Stimulated activated CD4-positive, alpha-beta T cell treated with anti-CD3 and anti-CD28 coated beads, Interleukin-4, amount 100 ng/mL, for 1 hour (primary cell): Measurements from ENCODE around the gene RPS15.
A peak's percentile ranks its signal among the peaks of the same experiment; 100 is the strongest.
"Not testable (repeated sequence)": the region's sequence is repeated elsewhere in the genome, so short reads cannot be mapped to it uniquely, and the experiment has no call there.

Experiments used
- DNase-seq: peaks from one replicate; pipeline ENCODE4 v3.0.0-alpha.2; 2020

RPS15 gene

GRCh38 chr19:1471515-1472160 lies 33.4 kb downstream of the RPS15 start:
- DNase-seq = no peak

DNA sequence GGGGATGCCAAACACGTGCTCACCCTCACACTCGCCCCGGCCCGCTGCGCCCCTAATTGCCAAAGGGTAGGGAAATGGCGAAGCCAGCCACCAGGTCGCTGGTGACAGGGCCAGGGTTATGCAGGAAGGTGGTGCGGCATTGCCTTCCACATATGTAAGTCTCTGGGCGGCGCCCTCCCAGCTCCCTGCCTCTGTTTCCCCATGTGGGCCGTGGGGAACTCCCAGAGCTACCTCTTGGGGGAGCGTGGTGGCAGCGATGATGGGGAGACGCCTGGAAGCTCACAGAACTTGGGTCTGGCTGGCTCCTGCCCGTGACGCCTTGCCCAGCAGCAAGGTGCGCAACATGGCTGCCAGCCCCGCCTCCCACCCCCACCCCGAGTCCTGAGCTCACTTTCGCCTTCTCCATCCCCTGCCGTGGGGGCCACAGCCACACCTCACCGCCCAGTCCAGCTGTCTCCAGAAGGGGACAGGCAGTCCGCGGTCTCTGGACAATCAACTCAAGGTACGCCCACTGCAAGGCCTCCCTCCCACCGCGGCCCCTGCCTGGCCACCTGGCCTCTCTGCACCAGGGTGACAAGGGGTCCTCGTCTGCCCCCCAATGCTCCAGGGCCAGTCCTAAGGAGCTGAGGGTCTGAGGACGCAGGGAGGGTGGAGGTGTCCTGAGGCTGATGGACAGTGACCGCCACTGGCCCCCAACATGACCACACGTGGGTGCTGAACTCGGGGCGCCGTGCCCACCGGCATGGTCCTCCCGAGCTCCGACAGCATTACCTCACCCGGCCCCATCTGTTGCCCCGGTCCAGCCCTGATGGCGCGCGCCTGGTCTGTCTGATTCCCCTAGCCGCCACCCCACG lies 34.3 kb downstream of the RPS15 start:
- DNase-seq = no peak

GRCh38 chr19:1473085-1473851 lies 35.1 kb downstream of the RPS15 start:
- DNase-seq = no peak

DNA sequence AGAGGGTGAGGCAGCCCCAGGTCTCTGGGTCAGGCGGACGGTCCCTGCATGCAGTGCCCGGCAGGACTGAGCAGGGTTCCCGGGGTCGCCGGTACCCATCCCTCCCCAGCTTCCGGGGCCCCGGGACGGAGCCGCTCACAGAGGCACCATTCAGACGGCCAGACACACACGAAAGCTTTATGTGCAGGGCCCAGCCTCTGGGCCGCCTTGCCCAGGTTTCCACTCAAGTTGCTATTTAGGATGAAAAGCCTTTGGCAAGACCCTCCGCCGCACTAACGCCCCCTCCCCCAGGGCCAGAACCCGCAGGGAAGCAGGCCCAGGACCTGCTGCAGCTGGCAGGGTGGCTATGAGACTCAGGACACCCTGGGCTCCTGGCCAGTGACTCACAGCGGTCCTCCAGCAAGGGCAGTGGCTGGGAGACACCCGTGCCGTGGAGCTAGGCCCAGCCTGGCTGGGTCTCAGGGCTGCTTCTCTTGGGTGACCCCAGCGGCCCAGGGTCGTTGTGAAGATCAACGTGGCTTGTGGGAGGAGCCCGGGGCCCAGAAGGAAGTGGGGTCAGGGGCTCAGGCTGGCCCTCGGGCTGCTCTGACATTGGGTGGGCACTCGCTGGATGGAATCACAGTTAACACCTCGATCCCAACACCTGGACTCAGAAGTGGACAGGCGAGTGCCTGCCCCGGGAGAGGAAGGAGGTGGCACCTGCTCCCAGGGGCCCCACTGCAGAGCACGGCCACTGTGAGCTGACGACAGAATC lies 36.0 kb downstream of the RPS15 start:
- DNase-seq = no peak

GRCh38 chr19:1474765-1475351 lies 36.7 kb downstream of the RPS15 start:
- DNase-seq = no peak

DNA sequence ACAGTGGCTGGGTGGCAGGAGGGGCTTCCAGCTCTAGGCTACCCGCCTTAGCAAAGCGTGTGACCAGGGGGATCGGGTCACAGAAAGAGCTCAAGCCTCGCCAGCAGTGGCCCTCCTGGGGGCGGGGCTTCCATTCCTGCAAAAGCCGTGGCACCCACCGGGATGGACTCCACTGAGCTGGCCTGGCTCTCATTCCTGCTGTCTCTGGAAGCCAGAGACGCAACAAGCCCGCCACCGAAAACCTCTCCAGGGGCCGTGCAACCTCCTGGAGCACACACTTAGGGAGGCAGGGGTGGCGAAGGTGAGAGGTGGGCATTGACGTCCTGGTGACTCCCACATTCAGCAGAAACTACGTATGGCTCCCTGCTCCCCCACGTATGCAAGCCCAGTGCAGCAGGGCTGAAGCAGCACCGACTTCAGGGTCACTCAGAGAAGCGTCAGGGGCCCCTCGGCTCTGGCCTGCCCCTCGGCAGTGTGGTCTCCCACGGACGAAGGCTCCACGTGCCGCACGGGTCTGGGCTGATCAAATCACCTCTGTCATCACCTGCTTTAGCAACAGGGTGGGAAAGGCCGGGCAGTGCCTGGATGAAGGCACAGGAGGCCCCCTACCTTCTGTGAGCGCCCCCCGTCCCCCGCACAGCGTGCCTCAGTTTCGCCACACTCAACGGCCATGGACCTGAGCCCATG lies 37.7 kb downstream of the RPS15 start:
- no peak for DNase-seq

DNA sequence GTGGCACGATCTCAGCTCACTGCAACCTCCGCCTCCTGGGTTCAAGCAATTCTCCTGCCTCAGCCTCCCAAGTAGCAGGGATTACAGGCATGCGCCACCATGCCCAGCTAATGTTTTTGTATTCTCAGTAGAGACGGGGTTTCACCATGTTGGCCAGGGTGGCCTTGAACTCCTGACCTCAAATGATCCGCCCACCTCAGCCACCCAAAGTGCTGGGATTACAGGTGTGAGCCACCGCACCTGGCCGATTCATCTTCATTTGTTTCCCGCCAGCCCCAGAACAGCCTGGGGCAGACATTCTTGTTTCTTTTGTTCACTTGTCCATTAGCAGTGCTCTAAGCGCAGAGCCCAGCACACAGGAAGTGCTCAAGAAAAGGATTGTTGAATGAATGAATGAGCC lies 38.9 kb downstream of the RPS15 start:
- DNase-seq = not testable (repeated sequence)

GRCh38 chr19:1478934-1479707 lies 40.9 kb downstream of the RPS15 start, which contains the start of gene C19orf25:
C19orf25 (minus strand) TSS chr19:1479215; CDS start chr19:1478903, 312 bp downstream.
- peak; percentile 93 for DNase-seq

GRCh38 chr19:1481224-1481892 lies 43.2 kb downstream of the RPS15 start:
- DNase-seq = no peak

DNA sequence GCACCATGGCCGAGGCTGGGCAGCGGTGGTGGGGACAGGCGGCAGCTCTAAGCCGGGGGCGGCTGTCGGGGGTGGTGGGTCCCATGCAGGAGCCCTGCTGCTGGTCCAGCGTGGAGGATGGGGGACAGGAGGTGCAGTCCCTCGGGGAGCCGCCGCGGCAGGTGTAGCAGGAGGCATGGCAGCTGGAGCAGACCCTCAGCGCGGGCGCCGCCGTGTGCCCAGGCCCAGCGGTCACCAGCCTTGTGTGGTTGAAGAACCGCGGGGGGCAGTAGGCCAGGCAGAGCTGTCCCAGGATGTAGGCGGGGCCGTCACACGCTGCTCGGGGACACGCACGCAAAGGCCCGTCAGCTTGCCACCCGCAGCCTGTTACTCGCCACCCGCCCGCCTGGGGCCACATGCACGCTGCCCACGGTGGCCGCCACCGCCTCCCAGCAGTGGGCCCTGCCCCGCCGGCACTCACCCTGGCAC lies 43.7 kb downstream of the RPS15 start:
- no peak for DNase-seq

DNA sequence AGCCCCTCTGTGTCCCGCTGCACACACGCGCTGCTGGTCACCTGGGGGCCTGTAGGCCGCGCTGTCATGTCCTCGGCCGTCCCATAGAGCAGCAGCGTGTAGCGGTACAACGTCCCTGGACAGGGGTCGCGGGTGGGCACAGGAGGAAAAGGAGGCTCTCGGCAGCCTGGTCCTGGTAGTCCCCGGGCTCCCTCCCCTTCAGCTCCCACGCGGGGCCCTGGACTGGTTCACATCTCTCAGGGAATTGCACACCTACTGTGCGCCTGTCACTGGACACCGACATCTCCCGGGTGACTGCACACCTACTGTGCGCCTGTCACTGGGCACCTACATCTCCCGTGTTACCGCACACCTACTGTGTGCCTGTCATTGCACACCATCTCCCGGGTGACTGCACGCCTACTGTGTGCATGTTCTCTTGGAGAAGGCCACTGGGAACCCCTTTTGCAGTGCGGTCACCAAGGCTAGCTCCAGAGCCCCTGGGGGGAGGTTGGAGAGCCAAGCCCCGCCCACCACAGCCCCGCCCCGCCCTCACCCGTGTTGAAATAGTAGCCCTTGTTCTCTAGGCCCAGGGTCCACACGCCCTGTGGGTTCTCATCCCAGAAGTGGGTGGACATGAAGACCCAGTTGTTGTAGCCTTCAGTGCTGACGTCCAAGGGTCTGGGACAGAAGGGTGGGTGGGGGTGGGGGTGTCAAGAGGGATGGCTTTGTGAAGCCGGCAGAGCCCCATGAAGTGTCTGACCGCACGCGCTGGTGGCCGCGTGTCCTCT lies 44.4 kb downstream of the RPS15 start:
- no peak for DNase-seq

- no peak for DNase-seq
Observed at GRCh38 chr19:1483131-1483978, 45.2 kb downstream of the RPS15 start.

DNA sequence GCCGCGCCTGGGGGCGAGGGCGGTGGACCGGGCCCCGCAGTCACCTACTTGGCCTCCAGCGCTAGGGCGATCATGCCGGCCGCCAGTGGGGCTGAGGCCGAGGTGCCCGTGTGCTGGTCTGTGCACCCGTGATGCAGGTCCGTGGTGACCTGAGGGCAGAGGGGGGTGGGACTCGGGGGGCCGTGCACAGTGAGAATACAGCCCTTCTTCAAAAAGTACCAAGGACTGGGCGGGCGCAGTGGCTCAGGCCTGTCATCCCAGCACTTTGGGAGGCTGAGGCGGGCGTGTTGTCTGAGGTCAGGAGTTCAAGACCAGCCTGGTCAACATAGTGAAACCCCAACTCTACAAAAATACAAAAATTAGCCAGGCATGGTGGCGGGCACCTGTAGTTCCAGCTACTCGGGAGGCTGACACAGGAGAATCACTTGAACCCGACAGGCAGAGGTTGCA lies 45.8 kb downstream of the RPS15 start:
- no peak for DNase-seq

- DNase-seq = no peak
Observed at GRCh38 chr19:1486720-1487575, 48.8 kb downstream of the RPS15 start.

GRCh38 chr19:1487576-1488281 lies 49.5 kb downstream of the RPS15 start:
- no peak for DNase-seq

DNA sequence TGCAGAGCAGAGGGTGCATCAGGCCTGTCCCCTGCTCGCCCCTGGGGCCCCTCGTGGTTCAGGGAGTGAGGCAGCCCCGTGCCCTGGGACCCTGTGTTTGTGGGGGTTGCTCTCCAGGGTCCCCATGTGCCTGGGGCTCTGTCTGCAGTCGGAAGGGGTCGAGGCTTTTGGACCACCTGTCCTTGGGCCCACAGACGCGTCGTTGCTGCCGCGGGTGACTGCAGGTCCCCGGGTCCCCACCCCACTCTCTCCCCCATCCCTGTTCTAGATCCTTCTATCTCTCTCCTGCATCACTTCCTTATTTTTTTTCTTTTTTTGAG lies 50.0 kb downstream of the RPS15 start:
- DNase-seq = no peak
